HCT116 (cell line): ENCODE measurements around the gene UVRAG.

ENCODE experiments used
- CEBPB ChIP-seq: IDR thresholded peaks from 2 replicates; pipeline ENCODE4 v1.6.1; 2012; ENCODE audit warnings: low read depth
- EZH2 ChIP-seq: fragments of 200-600 bp; sonication (generic); IDR thresholded peaks from 2 replicates; pipeline ENCODE4 v1.6.1; 2017; ENCODE audit warnings: antibody characterized with exemption, mixed run types
- EZH2phosphoT487 ChIP-seq: fragments of 200-600 bp; IDR thresholded peaks from 2 replicates; pipeline ENCODE4 v1.6.1; 2018; ENCODE audit warnings: antibody characterized with exemption, borderline replicate concordance
- JUND ChIP-seq: IDR thresholded peaks from 2 replicates; pipeline ENCODE4 v1.6.1; 2012
- POLR2A ChIP-seq: IDR thresholded peaks from 2 replicates; pipeline ENCODE4 v1.7.0; 2011; ENCODE audit warnings: borderline replicate concordance; ENCODE audit not compliant: insufficient read depth, insufficient read length; ENCODE audit errors: extremely low read depth
- POLR2AphosphoS5 ChIP-seq: IDR thresholded peaks from 2 replicates; pipeline ENCODE4 v1.6.1; 2011; ENCODE audit warnings: mild to moderate bottlenecking, low read depth, low read length, moderate library complexity
- REST ChIP-seq: IDR thresholded peaks from 2 replicates; pipeline ENCODE4 v1.6.1; 2012; ENCODE audit warnings: low read depth
- SIN3A ChIP-seq: IDR thresholded peaks from 2 replicates; pipeline ENCODE4 v1.6.1; 2012; ENCODE audit warnings: low read depth
- ZFX ChIP-seq: fragments of 450-650 bp; IDR thresholded peaks from 2 replicates; pipeline ENCODE4 v1.6.1; 2017
- TF ChIP-seq, protein P1 (sequence below), 3 experiments: fragments of 200-600 bp in 1 of 3; sonication (generic) in 1 of 3; IDR thresholded peaks in 2 of 3; conservative IDR thresholded peaks in 1 of 3; 2 replicates each; pipeline ENCODE4 v1.5.1; 2012 to 2017; ENCODE audit warnings: low read depth in 2 of 3, low read length in 2 of 3, antibody characterized with exemption in 1 of 3, borderline replicate concordance in 1 of 3, control low read depth in 1 of 3, mild to moderate bottlenecking in 1 of 3, mixed read lengths in 1 of 3, mixed run types in 1 of 3, moderate library complexity in 1 of 3; ENCODE audit not compliant: insufficient read depth in 1 of 3
- TF ChIP-seq, protein P2 (sequence below): IDR thresholded peaks from 2 replicates; pipeline ENCODE4 v1.6.1; 2012

- TF ChIP-seq EZH2 (no peak), ZFX (no peak), POLR2AphosphoS5 (no peak), POLR2A (no peak), CEBPB (no peak), EZH2phosphoT487 (no peak), JUND (no peak), REST (no peak), SIN3A (no peak)
- TF ChIP-seq, protein P1, sequence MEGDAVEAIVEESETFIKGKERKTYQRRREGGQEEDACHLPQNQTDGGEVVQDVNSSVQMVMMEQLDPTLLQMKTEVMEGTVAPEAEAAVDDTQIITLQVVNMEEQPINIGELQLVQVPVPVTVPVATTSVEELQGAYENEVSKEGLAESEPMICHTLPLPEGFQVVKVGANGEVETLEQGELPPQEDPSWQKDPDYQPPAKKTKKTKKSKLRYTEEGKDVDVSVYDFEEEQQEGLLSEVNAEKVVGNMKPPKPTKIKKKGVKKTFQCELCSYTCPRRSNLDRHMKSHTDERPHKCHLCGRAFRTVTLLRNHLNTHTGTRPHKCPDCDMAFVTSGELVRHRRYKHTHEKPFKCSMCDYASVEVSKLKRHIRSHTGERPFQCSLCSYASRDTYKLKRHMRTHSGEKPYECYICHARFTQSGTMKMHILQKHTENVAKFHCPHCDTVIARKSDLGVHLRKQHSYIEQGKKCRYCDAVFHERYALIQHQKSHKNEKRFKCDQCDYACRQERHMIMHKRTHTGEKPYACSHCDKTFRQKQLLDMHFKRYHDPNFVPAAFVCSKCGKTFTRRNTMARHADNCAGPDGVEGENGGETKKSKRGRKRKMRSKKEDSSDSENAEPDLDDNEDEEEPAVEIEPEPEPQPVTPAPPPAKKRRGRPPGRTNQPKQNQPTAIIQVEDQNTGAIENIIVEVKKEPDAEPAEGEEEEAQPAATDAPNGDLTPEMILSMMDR (IDR thresholded peaks at IDR 0.05 in 2 of 3, conservative IDR thresholded peaks at IDR 0.05 in 1 of 3; ENCODE audit: borderline replicate concordance in 1 of 3, insufficient read depth in 1 of 3, low read depth in 2 of 3, low read length in 2 of 3), result no peak
- TF ChIP-seq, protein P2, sequence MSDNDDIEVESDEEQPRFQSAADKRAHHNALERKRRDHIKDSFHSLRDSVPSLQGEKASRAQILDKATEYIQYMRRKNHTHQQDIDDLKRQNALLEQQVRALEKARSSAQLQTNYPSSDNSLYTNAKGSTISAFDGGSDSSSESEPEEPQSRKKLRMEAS, result no peak
Measured at GRCh38 chr11:75768909-75769771, 45.9 kb upstream of the UVRAG start.
